ENCODE results near the gene BAIAP2. TPM values are rescaled to one million over a fixed set of nuclear protein-coding genes. Genes with fewer than 3 reads are reported as not detected.

Gene BAIAP2
- total and polyA plus RNA-seq, 10 donors, result 2.8 to 33.2 (median 17.8) TPM

GRCh38 chr17:81164371-81165245, 129.7 kb downstream of the BAIAP2 start:
- intact Hi-C loops (cut with DNase I; ENCODE audit: low total_unique reads), result no loop called here
- Histone ChIP-seq H3K4me1 (peaks cover 11 to 46% (median 32%) of the 10 kb centered on the region in 6 donors), H3K9me3 (no peaks in the 10 kb centered on the region), H3K27me3 (replicated peaks in 1 of 7) (peaks cover 0 to 79% (median 28%) of the 10 kb centered on the region in 7 donors), H3K27ac (no peak overlapping the region), H3K36me3 (no peaks in the 10 kb centered on the region), H3K4me3 (peak overlapping the region in 1 of 8 donors; percentile 62)
- DNase-seq, result no peak
- WGBS, 5 donors, result 48 to 78% (median 69%) methylated on average over 7 to 19 of the region's 19 CpGs
- no peak for TF ChIP-seq POLR2AphosphoS5 (IDR thresholded peaks at IDR 0.05)

GRCh38 chr17:81165246-81166032, 130.5 kb downstream of the BAIAP2 start, which contains the start of gene PVALEF:
TSS of gene PVALEF (plus strand) at chr17:81165507. CDS start at chr17:81181227, 15,720 bp downstream.
- 34 to 92% (median 37%) methylated on average over 8 to 46 of the region's 46 CpGs for WGBS, 5 donors
- Histone ChIP-seq H3K9me3 (no peaks in the 10 kb centered on the region), H3K36me3 (no peaks in the 10 kb centered on the region), H3K4me1 (peaks cover 9 to 39% (median 23%) of the 10 kb centered on the region in 6 donors), H3K4me3 (peak within 1 kb of the TSS in 7 of 8 donors; percentile 11 to 62 (median 24)), H3K27me3 (replicated peaks in 1 of 7) (peaks cover 0 to 70% (median 23%) of the 10 kb centered on the region in 7 donors), H3K27ac (no peak within 1 kb of the TSS)
- intact Hi-C loops (cut with DNase I; ENCODE audit: low total_unique reads), result no loop called here
- peak; percentile 72 for DNase-seq
- no peak for TF ChIP-seq POLR2A (IDR thresholded peaks at IDR 0.05)
- TF ChIP-seq, protein P1, sequence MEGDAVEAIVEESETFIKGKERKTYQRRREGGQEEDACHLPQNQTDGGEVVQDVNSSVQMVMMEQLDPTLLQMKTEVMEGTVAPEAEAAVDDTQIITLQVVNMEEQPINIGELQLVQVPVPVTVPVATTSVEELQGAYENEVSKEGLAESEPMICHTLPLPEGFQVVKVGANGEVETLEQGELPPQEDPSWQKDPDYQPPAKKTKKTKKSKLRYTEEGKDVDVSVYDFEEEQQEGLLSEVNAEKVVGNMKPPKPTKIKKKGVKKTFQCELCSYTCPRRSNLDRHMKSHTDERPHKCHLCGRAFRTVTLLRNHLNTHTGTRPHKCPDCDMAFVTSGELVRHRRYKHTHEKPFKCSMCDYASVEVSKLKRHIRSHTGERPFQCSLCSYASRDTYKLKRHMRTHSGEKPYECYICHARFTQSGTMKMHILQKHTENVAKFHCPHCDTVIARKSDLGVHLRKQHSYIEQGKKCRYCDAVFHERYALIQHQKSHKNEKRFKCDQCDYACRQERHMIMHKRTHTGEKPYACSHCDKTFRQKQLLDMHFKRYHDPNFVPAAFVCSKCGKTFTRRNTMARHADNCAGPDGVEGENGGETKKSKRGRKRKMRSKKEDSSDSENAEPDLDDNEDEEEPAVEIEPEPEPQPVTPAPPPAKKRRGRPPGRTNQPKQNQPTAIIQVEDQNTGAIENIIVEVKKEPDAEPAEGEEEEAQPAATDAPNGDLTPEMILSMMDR (IDR thresholded peaks at IDR 0.05 in 8 of 11, conservative IDR thresholded peaks at IDR 0.05 in 3 of 11), result no peak

DNA sequence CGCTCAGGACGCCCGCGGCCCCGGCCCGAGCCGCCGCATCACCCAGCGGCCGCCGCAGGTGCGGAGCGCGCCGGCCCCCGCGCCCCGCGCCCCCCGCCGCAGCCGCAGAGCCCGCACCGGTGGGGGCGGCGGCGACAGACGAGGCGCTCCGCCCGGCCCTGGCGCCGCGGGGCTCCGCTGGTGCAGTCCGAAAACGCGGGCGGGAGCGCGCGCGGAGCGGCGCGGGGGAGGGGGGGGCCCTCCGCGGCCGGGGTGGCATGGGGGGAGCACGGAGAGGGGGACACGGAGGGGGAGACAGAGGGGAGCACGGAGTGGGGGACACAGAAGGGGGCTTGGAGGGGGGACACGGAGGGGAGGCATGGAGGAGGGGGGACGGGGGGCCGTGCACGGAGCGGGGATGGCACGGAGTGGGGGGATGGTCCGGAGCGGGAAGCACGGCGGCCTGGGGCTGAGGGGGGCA, 131.1 kb downstream of the BAIAP2 start, which contains the start of gene AATK:
Gene AATK (minus strand): TSS at position 189 of the 460 bp plus-strand sequence. CDS start 229 bp downstream, outside the sequence.
- TF ChIP-seq POLR2AphosphoS5 (IDR thresholded peaks at IDR 0.05) (no peak), POLR2A (IDR thresholded peaks at IDR 0.05) (no peak)
- TF ChIP-seq, protein P1 (IDR thresholded peaks at IDR 0.05 in 8 of 11, conservative IDR thresholded peaks at IDR 0.05 in 3 of 11), result no peak
- Histone ChIP-seq H3K4me1 (peaks cover 4 to 32% (median 17%) of the 10 kb centered on the region in 6 donors), H3K9me3 (no peaks in the 10 kb centered on the region), H3K36me3 (no peaks in the 10 kb centered on the region), H3K4me3 (peak within 1 kb of the TSS in 7 of 8 donors; percentile 11 to 62 (median 24)), H3K27ac (no peak within 1 kb of the TSS), H3K27me3 (replicated peaks in 1 of 7) (peaks cover 0 to 64% (median 23%) of the 10 kb centered on the region in 7 donors)
- intact Hi-C loops (cut with DNase I; ENCODE audit: low total_unique reads), result no loop called here
- DNase-seq, result no peak
- 0 to 4% (median 1%) methylated on average over 7 to 59 of the region's 62 CpGs for WGBS, 5 donors

Small RNAs within 50 kb of the gene (microRNA-seq; reads per million reads assigned to microRNA genes)
- gene MIR1250, result 0.35 to 3.3 (median 1.7) reads per million in 3 donors
- 0 reads per million in 3 donors for gene MIR3065
- 0 reads per million in 3 donors for gene MIR338
- 0 reads per million in 3 donors for gene MIR657

Small RNAs within 50 kb of the gene (small RNA-seq; reads per million reads assigned to genes)
- 0 reads per million in 4 donors for gene MIR1250
- 10.4 to 16.7 (median 13.1) reads per million in 4 donors for gene MIR3065
- 0 reads per million in 4 donors for gene MIR657

Other genes starting within 250 kb of the BAIAP2 start
- 10 to 100 TPM; 23.0 to 35.7 (median 31.5) TPM for gene CHMP6, start 43.3 kb upstream of the BAIAP2 start, total RNA-seq
- 10 to 100 TPM; 24.0 to 41.1 (median 25.4) TPM for gene CHMP6, start 43.3 kb upstream of the BAIAP2 start, polyA plus RNA-seq
- not detected for gene PVALEF, start 130.4 kb downstream of the BAIAP2 start, total RNA-seq
- not detected for gene PVALEF, start 130.4 kb downstream of the BAIAP2 start, polyA plus RNA-seq
- gene AATK, start 131.1 kb downstream of the BAIAP2 start, total RNA-seq, result 10 to 100 TPM; 10.9 to 69.5 (median 23.2) TPM
- 10 to 100 TPM in 1 of 3 donors, 1 to 10 TPM in 2; 2.5 to 17.4 (median 7.1) TPM for gene AATK, start 131.1 kb downstream of the BAIAP2 start, polyA plus RNA-seq
- gene CEP131, start 187.8 kb downstream of the BAIAP2 start, total RNA-seq, result 10 to 100 TPM in 6 of 7 donors, 1 to 10 TPM in 1; 8.5 to 17.9 (median 12.0) TPM
- 10 to 100 TPM; 10.3 to 26.7 (median 20.5) TPM for gene CEP131, start 187.8 kb downstream of the BAIAP2 start, polyA plus RNA-seq
- gene TEPSIN, start 203.9 kb downstream of the BAIAP2 start, total RNA-seq, result 10 to 100 TPM; 62.3 to 88.8 (median 72.3) TPM
- 10 to 100 TPM; 36.9 to 76.3 (median 57.9) TPM for gene TEPSIN, start 203.9 kb downstream of the BAIAP2 start, polyA plus RNA-seq
- gene NDUFAF8, start 204.2 kb downstream of the BAIAP2 start, total RNA-seq, result 10 to 100 TPM; 22.0 to 49.3 (median 34.3) TPM
- gene NDUFAF8, start 204.2 kb downstream of the BAIAP2 start, polyA plus RNA-seq, result 10 to 100 TPM; 54.9 to 57.6 (median 56.7) TPM